ENCODE measurements around the gene NAT14. TPM values are rescaled to one million over a fixed set of nuclear protein-coding genes. Genes with fewer than 3 reads are reported as not detected.

Gene NAT14
- total RNA-seq, 1 donor from 2014 or later, result 14.7 TPM

GRCh38 chr19:55485439-55486011 is 537 bp downstream of the NAT14 start:
- Histone ChIP-seq H3K4me1 (peaks cover 8% of the 10 kb centered on the region), H3K36me3 (peaks cover 5% of the 10 kb centered on the region), H3K9me3 (no peaks in the 10 kb centered on the region), H3K27me3 (no peaks in the 10 kb centered on the region), H3K4me3 (peak overlapping the region; percentile 55), H3K27ac (peak overlapping the region; percentile 69)
- no peak for TF ChIP-seq CTCF (IDR thresholded peaks at IDR 0.05)
- intact Hi-C loops (cut with DNase I), result no loop called here
- ATAC-seq, result no peak
- DNase-seq, result no peak

- H3K36me3 ChIP-seq, result peaks cover 5% of the 10 kb centered on the region
- peaks cover 8% of the 10 kb centered on the region for H3K4me1 ChIP-seq
- H3K27me3 ChIP-seq, result no peaks in the 10 kb centered on the region
- no peak overlapping the region for H3K4me3 ChIP-seq
- peak overlapping the region; percentile 34 for H3K27ac ChIP-seq
- TF ChIP-seq CTCF (IDR thresholded peaks at IDR 0.05), result no peak
- ATAC-seq (no peak), DNase-seq (no peak)
- intact Hi-C loops (cut with DNase I), result no loop called here
- H3K9me3 ChIP-seq, result no peaks in the 10 kb centered on the region
Observed at GRCh38 chr19:55486043-55486970, 1.3 kb downstream of the NAT14 start.

GRCh38 chr19:55486971-55487923 is 2.3 kb downstream of the NAT14 start:
- peak overlapping the region; percentile 34 for H3K27ac ChIP-seq

GRCh38 chr19:55487924-55488687 is 3.1 kb downstream of the NAT14 start, which contains the start of gene SSC5D:
Gene SSC5D (plus strand): TSS chr19:55488436. CDS start chr19:55488590, 154 bp downstream.
- Histone ChIP-seq H3K27me3 (peaks cover under 1% of the 10 kb centered on the region), H3K4me1 (peaks cover 8% of the 10 kb centered on the region), H3K27ac (peak within 1 kb of the TSS; percentile 34), H3K36me3 (no peaks in the 10 kb centered on the region), H3K4me3 (no peak within 1 kb of the TSS), H3K9me3 (no peaks in the 10 kb centered on the region)
- DNase-seq (no peak), ATAC-seq (no peak)
- TF ChIP-seq CTCF (IDR thresholded peaks at IDR 0.05), result no peak
- intact Hi-C loops (cut with DNase I), result no loop called here

More at GRCh38 chr19:55486971-55487923, 2.3 kb downstream of the NAT14 start:
- peaks cover 8% of the 10 kb centered on the region for H3K4me1 ChIP-seq
- H3K4me3 ChIP-seq, result no peak overlapping the region
- no peaks in the 10 kb centered on the region for H3K27me3 ChIP-seq
- peaks cover 5% of the 10 kb centered on the region for H3K36me3 ChIP-seq
- no peak for DNase-seq
- H3K9me3 ChIP-seq, result no peaks in the 10 kb centered on the region
- intact Hi-C loops (cut with DNase I), result no loop called here
- peak; percentile 7 for ATAC-seq
- TF ChIP-seq CTCF (IDR thresholded peaks at IDR 0.05), result no peak

Measured in upper lobe of right lung (tissue), 1 donor.